KMS-11 (cell line): ENCODE measurements around the gene PPARG.

Experiments
- H2AFZ ChIP-seq: fragments of 200-600 bp; sonication (generic); 2 replicates; pipeline ENCODE4 v1.6.1; 2016; ENCODE audit warnings: antibody characterized with exemption, mixed run types, low read depth
- H3K27ac ChIP-seq: fragments of 200-600 bp; sonication (generic); 2 replicates; pipeline ENCODE4 v1.6.1; 2016; ENCODE audit warnings: mild to moderate bottlenecking, mixed run types
- H3K27me3 ChIP-seq: fragments of 200-600 bp; sonication (generic); 2 replicates; pipeline ENCODE4 v1.6.1; 2017; ENCODE audit warnings: mild to moderate bottlenecking, low read depth, mixed run types, moderate library complexity; ENCODE audit not compliant: insufficient read depth
- H3K36me3 ChIP-seq: fragments of 200-600 bp; sonication (generic); 2 replicates; pipeline ENCODE4 v1.6.1; 2017; ENCODE audit warnings: mild to moderate bottlenecking, mixed run types; ENCODE audit not compliant: insufficient read depth
- H3K4me1 ChIP-seq: fragments of 200-600 bp; sonication (generic); 2 replicates; pipeline ENCODE4 v1.6.1; 2016; ENCODE audit warnings: mild to moderate bottlenecking, low read depth, mixed run types; ENCODE audit not compliant: poor library complexity, severe bottlenecking
- H3K4me2 ChIP-seq: fragments of 200-600 bp; sonication (generic); 2 replicates; pipeline ENCODE4 v1.7.0; 2016; ENCODE audit warnings: mild to moderate bottlenecking, mixed run types
- H3K4me3 ChIP-seq: fragments of 200-600 bp; sonication (generic); IDR thresholded peaks from 2 replicates; pipeline ENCODE4 v1.6.1; 2017; ENCODE audit warnings: low read depth, low read length, mixed read lengths; ENCODE audit not compliant: insufficient read depth
- H3K79me2 ChIP-seq: fragments of 200-600 bp; sonication (generic); 2 replicates; pipeline ENCODE4 v1.6.1; 2016; ENCODE audit warnings: low read depth, mixed run types; ENCODE audit not compliant: insufficient read depth
- H3K9ac ChIP-seq: fragments of 200-600 bp; sonication (generic); 2 replicates; pipeline ENCODE4 v1.6.1; 2016; ENCODE audit warnings: mild to moderate bottlenecking, mixed run types
- H4K20me1 ChIP-seq: fragments of 200-600 bp; sonication (generic); 2 replicates; pipeline ENCODE4 v1.6.1; 2016; ENCODE audit warnings: mild to moderate bottlenecking, mixed run types; ENCODE audit not compliant: insufficient read depth
- CTCF ChIP-seq: fragments of 200-600 bp; sonication (generic); conservative IDR thresholded peaks from 2 replicates; pipeline ENCODE4 v1.6.1; 2017; ENCODE audit warnings: low read depth, mild to moderate bottlenecking, antibody characterized with exemption, low read length, moderate library complexity, mixed read lengths

Gene PPARG

GRCh38 chr3:12353796-12354525 lies 65.1 kb downstream of the PPARG start:
- Histone ChIP-seq H3K36me3 (no peaks in the 10 kb centered on the region), H4K20me1 (no peaks in the 10 kb centered on the region), H3K27ac (no peak overlapping the region), H3K4me1 (no peaks in the 10 kb centered on the region), H3K4me2 (no peak overlapping the region), H3K79me2 (no peaks in the 10 kb centered on the region), H2AFZ (no peak overlapping the region), H3K9ac (no peak overlapping the region), H3K27me3 (no peaks in the 10 kb centered on the region), H3K4me3 (no peak overlapping the region)
- TF ChIP-seq CTCF, result no peak

DNA sequence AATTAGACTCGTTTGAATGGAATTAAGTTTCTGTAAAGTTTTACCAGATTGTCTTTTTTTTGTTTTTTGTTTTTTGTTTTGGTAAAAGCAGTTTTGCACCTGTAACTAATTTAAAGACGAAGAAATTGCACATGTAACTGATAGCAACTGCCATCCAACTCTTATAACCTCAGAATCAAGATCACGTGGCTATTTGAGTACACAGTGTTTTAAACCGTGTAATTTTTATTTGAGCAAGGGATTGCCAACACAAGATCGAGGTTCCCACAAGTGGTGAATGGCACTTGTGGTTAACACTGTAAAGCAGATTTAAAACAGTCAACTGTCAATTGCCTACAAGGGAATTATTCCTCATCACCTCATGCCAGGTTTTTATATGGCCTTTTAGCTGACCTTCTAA lies 67.3 kb downstream of the PPARG start:
- H3K36me3 ChIP-seq, result no peaks in the 10 kb centered on the region
- no peak overlapping the region for H3K27ac ChIP-seq
- H2AFZ ChIP-seq, result no peak overlapping the region
- H4K20me1 ChIP-seq, result no peaks in the 10 kb centered on the region
- no peak for TF ChIP-seq CTCF
- no peak overlapping the region for H3K9ac ChIP-seq
- no peak overlapping the region for H3K4me2 ChIP-seq
- H3K4me1 ChIP-seq, result no peaks in the 10 kb centered on the region
- H3K79me2 ChIP-seq, result no peaks in the 10 kb centered on the region
- H3K4me3 ChIP-seq, result no peak overlapping the region
- H3K27me3 ChIP-seq, result no peaks in the 10 kb centered on the region

DNA sequence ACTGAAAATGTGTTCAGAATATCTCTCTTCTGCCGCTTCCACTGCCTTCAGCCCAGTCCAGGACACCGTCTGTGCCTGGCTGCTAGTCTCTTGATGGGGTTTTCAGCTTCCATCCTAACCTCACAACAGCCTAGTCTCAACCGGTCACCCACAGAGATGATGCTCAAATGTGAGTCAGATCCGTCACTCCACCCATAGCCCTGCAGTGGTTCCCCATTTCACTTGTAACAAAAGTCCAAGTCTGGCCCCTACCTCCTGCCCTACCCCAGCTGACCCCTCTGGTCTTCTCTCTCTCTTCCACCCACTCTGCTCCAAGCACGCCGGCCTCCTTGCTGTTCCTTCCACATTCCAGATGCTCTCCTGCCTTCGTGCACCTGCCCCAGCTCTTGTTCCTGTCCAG lies 68.1 kb downstream of the PPARG start:
- Histone ChIP-seq H3K79me2 (no peaks in the 10 kb centered on the region), H3K27ac (no peak overlapping the region), H3K4me3 (no peak overlapping the region), H3K36me3 (no peaks in the 10 kb centered on the region), H2AFZ (no peak overlapping the region), H3K27me3 (no peaks in the 10 kb centered on the region), H4K20me1 (no peaks in the 10 kb centered on the region), H3K4me2 (no peak overlapping the region), H3K9ac (no peak overlapping the region), H3K4me1 (no peaks in the 10 kb centered on the region)
- TF ChIP-seq CTCF, result no peak

GRCh38 chr3:12357456-12357855 lies 68.6 kb downstream of the PPARG start:
- Histone ChIP-seq H3K36me3 (no peaks in the 10 kb centered on the region), H3K27ac (no peak overlapping the region), H3K79me2 (no peaks in the 10 kb centered on the region), H3K4me1 (no peaks in the 10 kb centered on the region), H3K4me2 (no peak overlapping the region), H2AFZ (no peak overlapping the region), H3K4me3 (no peak overlapping the region), H4K20me1 (no peaks in the 10 kb centered on the region), H3K9ac (no peak overlapping the region), H3K27me3 (no peaks in the 10 kb centered on the region)
- no peak for TF ChIP-seq CTCF
